ENCODE data around the gene KCNMB3. TPM values are rescaled to one million over a fixed set of nuclear protein-coding genes. Genes with fewer than 3 reads are reported as not detected.
"Not testable (repeated sequence)": the region's sequence is repeated elsewhere in the genome, so short reads cannot be mapped to it uniquely, and the experiment has no call there.

Gene KCNMB3
- polyA plus RNA-seq, 2 of the 4 experiments (the other 2 are of a cell fraction), result 1.3 to 2.8 TPM

GRCh38 chr3:179259959-179260756 is 9.2 kb upstream of the KCNMB3 start:
- H3K4me2 ChIP-seq, result peak overlapping the region; percentile 74
- whole genome bisulfite sequencing (ENCODE audit: missing lambda C conversion rate), result 96% methylated on average over 8 of the region's 9 CpGs
- not testable (repeated sequence) for H3K27ac ChIP-seq; H3K4me3 ChIP-seq; FAIRE-seq; ATAC-seq; H3K4me1 ChIP-seq; DNase-seq (ENCODE audit: low read depth in 1 of 2, low spot score in 1 of 2); H3K9me3 ChIP-seq
- CTCF ChIA-PET, result interaction anchor here (1.0 kb wide), 1 partner anchor 12 kb away, joined by 5 read pairs; no protein-coding TSS in a partner anchor
- POLR2A ChIA-PET, result interaction anchor here (0.6 kb wide), 1 partner anchor 112 kb away, joined by 4 read pairs; no protein-coding TSS in a partner anchor

- DNase-seq (ENCODE audit: low read depth in 1 of 2, low spot score in 1 of 2), result no peak
- H3K4me1 ChIP-seq, result no peaks in the 10 kb centered on the region
- H3K9me3 ChIP-seq, result peaks cover 7% of the 10 kb centered on the region; the same call in 1 of the 3 replicates
- ATAC-seq, result no peak
- TF ChIP-seq ZC3H11A (IDR thresholded peaks at IDR 0.05) (no peak), MAZ (IDR thresholded peaks at IDR 0.05; ENCODE audit: borderline replicate concordance, low read depth, low read length) (no peak), ESRRA (IDR thresholded peaks at IDR 0.05; ENCODE audit: borderline replicate concordance, low read length) (no peak), JUNB (IDR thresholded peaks at IDR 0.05) (no peak)
- TF ChIP-seq, protein P1, sequence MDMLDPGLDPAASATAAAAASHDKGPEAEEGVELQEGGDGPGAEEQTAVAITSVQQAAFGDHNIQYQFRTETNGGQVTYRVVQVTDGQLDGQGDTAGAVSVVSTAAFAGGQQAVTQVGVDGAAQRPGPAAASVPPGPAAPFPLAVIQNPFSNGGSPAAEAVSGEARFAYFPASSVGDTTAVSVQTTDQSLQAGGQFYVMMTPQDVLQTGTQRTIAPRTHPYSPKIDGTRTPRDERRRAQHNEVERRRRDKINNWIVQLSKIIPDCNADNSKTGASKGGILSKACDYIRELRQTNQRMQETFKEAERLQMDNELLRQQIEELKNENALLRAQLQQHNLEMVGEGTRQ (IDR thresholded peaks at IDR 0.05), result no peak
- ChIA-PET POLR2A (no interaction called here), CTCF (no interaction called here)
- H3K27ac ChIP-seq, result no peak overlapping the region
- H3K4me2 ChIP-seq, result no peak overlapping the region
- no peak for FAIRE-seq
- no peak overlapping the region for H3K4me3 ChIP-seq
- WGBS (ENCODE audit: missing lambda C conversion rate), result 69% methylated on average over 5 of the region's 5 CpGs
Observed at GRCh38 chr3:179258820-179259219, 7.9 kb upstream of the KCNMB3 start.

- H3K4me3 ChIP-seq; H3K4me2 ChIP-seq; H3K9me3 ChIP-seq; ATAC-seq; CTCF ChIA-PET; FAIRE-seq; H3K4me1 ChIP-seq; H3K27ac ChIP-seq; POLR2A ChIA-PET; DNase-seq (ENCODE audit: low read depth in 1 of 2, low spot score in 1 of 2): not testable (repeated sequence)
- 97% methylated on average over 11 of the region's 11 CpGs for WGBS (ENCODE audit: missing lambda C conversion rate)
Observed at GRCh38 chr3:179257742-179258141, 6.8 kb upstream of the KCNMB3 start.

DNA sequence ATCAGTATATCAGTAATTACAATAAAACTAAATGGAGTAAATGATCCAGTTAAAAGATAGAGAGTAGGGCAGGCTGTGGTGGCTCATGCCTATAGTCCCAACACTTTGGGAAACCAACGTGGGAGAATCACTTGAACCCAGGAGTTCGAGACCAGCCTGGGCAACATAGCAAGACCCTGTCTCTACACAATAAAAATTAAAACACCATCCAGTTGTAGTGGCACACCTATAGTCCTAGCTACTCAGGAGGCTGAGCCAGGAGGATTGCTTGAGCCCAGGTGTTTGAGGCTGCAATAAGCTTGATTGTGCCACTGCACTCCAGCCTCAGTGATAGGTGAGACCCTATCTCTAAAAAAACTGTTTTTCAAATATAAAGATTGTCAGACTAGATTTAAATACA is 5.9 kb upstream of the KCNMB3 start:
- Histone ChIP-seq H3K9me3 (peaks cover 7% of the 10 kb centered on the region; the same call in 1 of the 3 replicates), H3K4me1 (no peaks in the 10 kb centered on the region), H3K4me2 (no peak overlapping the region), H3K27ac (no peak overlapping the region), H3K4me3 (no peak overlapping the region)
- POLR2A ChIA-PET, result no interaction called here
- no peak for FAIRE-seq
- ATAC-seq, result no peak
- CTCF ChIA-PET, result no interaction called here
- 87% methylated on average over 2 of the region's 2 CpGs for WGBS (ENCODE audit: missing lambda C conversion rate)
- no peak for TF ChIP-seq HDAC2 (IDR thresholded peaks at IDR 0.05)
- TF ChIP-seq PBX3 (IDR thresholded peaks at IDR 0.05), result no peak
- TF ChIP-seq MAX (IDR thresholded peaks at IDR 0.05), result no peak
- TF ChIP-seq CEBPB (IDR thresholded peaks at IDR 0.05), result no peak
- no peak for TF ChIP-seq MYC (IDR thresholded peaks at IDR 0.05; ENCODE audit: borderline replicate concordance, low read length)
- no peak for TF ChIP-seq EHF (CRISPR knock-in tag; IDR thresholded peaks at IDR 0.05)
- TF ChIP-seq FOSL2 (IDR thresholded peaks at IDR 0.05), result no peak
- TF ChIP-seq FOSL2 (CRISPR knock-in tag; IDR thresholded peaks at IDR 0.05), result no peak
- TF ChIP-seq JUNB (IDR thresholded peaks at IDR 0.05), result no peak
- no peak for TF ChIP-seq SMC3 (IDR thresholded peaks at IDR 0.05)
- no peak for TF ChIP-seq RNF2 (IDR thresholded peaks at IDR 0.05; ENCODE audit: borderline replicate concordance, low read depth)
- no peak for TF ChIP-seq NR3C1 (IDR thresholded peaks at IDR 0.05)
- no peak for TF ChIP-seq SREBF2 (IDR thresholded peaks at IDR 0.05)
- no peak for TF ChIP-seq EP300 (IDR thresholded peaks at IDR 0.05)
- TF ChIP-seq BHLHE40 (IDR thresholded peaks at IDR 0.05; ENCODE audit: low read depth, low read length), result no peak
- TF ChIP-seq JUN (IDR thresholded peaks at IDR 0.05), result no peak
- TF ChIP-seq MAZ (IDR thresholded peaks at IDR 0.05; ENCODE audit: borderline replicate concordance, low read depth, low read length), result no peak
- no peak for TF ChIP-seq RAD21 (conservative IDR thresholded peaks at IDR 0.05 in 1 of 2, IDR thresholded peaks at IDR 0.05 in 1 of 2)
- no peak for TF ChIP-seq KDM5A (IDR thresholded peaks at IDR 0.05)
- TF ChIP-seq, protein P2, sequence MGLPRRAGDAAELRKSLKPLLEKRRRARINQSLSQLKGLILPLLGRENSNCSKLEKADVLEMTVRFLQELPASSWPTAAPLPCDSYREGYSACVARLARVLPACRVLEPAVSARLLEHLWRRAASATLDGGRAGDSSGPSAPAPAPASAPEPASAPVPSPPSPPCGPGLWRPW (IDR thresholded peaks at IDR 0.05), result no peak
- TF ChIP-seq ESRRA (IDR thresholded peaks at IDR 0.05; ENCODE audit: borderline replicate concordance, low read length), result no peak
- no peak for DNase-seq (ENCODE audit: low read depth in 1 of 2, low spot score in 1 of 2)

All from A549 (cell line).